ENCODE data around the gene MIOX. TPM values are rescaled to one million over a fixed set of nuclear protein-coding genes. Genes with fewer than 3 reads are reported as not detected.

The MIOX gene
- total and polyA plus RNA-seq, 2 of the 13 experiments (the other 11 are each of a cell fraction or from before 2014, with no cell fraction given): 1.5 to 2.9 TPM

DNA sequence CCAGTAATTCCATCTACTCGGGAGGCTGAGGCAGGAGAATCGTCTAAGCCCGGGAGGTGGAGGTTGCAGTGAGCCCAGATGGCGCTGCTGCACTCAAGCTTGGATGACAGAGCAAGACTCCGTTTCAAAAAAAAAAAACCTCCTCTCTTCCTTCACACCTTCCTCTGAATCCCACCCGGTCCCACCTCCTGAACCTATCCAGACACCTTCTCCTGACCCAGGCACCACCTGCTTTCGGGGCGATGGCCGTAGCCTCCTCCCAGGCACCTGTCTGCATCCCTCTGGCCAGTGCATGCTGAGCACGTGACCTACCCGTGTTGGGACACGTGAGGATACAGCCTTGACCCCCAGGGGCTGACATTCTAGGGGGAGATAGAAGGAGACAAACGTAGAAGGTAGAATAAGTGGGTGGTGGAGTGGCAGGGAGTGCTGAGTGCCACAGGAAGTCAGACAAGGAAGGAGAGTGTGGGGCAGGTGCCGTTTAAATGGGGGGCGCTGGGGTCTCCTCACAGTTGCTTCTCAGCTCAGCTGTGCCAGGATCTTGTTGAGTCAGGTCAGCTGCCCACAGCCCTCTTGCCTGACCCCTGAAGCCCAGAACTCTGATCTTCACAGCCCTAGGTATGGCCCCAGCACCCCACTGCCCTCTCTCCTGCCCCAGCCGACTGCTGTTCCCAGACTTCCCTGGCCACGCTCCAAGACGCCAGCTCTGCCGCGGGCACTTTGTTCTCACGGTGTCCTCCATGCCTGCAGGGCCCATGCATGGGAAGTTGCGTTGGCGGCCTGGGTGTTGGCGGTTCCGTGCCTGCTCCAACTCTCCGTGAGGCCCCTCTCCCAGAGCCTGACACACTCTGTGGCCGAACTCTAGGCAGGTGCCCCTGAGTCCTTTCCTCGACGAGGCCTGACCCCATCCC lies 1.2 kb upstream of the MIOX start (continued):
- peak; percentile 97 for TF ChIP-seq AGO1 (IDR thresholded peaks at IDR 0.05; ENCODE audit: low read depth, low read length, poor library complexity, severe bottlenecking)
- TF ChIP-seq, protein P1, sequence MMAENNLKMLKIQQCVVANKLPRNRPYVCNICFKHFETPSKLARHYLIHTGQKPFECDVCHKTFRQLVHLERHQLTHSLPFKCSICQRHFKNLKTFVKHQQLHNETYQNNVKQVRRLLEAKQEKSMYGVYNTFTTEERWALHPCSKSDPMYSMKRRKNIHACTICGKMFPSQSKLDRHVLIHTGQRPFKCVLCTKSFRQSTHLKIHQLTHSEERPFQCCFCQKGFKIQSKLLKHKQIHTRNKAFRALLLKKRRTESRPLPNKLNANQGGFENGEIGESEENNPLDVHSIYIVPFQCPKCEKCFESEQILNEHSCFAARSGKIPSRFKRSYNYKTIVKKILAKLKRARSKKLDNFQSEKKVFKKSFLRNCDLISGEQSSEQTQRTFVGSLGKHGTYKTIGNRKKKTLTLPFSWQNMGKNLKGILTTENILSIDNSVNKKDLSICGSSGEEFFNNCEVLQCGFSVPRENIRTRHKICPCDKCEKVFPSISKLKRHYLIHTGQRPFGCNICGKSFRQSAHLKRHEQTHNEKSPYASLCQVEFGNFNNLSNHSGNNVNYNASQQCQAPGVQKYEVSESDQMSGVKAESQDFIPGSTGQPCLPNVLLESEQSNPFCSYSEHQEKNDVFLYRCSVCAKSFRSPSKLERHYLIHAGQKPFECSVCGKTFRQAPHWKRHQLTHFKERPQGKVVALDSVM (CRISPR knock-in tag; IDR thresholded peaks at IDR 0.05): peak; percentile 98
- TF ChIP-seq ZNF317 (CRISPR knock-in tag; IDR thresholded peaks at IDR 0.05): no peak
- no peak for TF ChIP-seq EZH2 (conservative IDR thresholded peaks at IDR 0.05; ENCODE audit: low read depth, low read length)
- no peak for TF ChIP-seq KLF12 (CRISPR knock-in tag; IDR thresholded peaks at IDR 0.05; ENCODE audit: borderline replicate concordance)
- TF ChIP-seq, protein P2, sequence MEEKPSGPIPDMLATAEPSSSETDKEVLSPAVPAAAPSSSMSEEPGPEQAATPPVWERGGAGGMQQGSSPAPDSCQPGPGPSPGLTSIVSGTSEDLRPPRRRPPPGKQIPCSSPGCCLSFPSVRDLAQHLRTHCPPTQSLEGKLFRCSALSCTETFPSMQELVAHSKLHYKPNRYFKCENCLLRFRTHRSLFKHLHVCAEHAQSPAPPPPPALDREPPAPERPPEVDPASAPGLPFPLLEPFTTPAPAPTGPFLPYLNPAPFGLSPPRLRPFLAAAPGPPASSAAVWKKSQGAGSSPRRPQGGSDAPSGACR (CRISPR knock-in tag; IDR thresholded peaks at IDR 0.05): peak; percentile 60; the same call in 1 of the 2 replicates
- TF ChIP-seq, protein P3, sequence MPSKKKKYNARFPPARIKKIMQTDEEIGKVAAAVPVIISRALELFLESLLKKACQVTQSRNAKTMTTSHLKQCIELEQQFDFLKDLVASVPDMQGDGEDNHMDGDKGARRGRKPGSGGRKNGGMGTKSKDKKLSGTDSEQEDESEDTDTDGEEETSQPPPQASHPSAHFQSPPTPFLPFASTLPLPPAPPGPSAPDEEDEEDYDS (CRISPR knock-in tag; IDR thresholded peaks at IDR 0.05): no peak
- TF ChIP-seq, protein P4, sequence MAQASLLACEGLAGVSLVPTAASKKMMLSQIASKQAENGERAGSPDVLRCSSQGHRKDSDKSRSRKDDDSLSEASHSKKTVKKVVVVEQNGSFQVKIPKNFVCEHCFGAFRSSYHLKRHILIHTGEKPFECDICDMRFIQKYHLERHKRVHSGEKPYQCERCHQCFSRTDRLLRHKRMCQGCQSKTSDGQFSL (CRISPR knock-in tag; IDR thresholded peaks at IDR 0.05): no peak
- no peak for TF ChIP-seq NR2F2 (IDR thresholded peaks at IDR 0.05; ENCODE audit: borderline replicate concordance, low read depth)
- no peak for TF ChIP-seq PCBP1 (IDR thresholded peaks at IDR 0.05; ENCODE audit: borderline replicate concordance, low read depth, low read length)
- peak; percentile 81; the same call in 1 of the 2 replicates for TF ChIP-seq PAF1 (CRISPR knock-in tag; IDR thresholded peaks at IDR 0.05)
- no peak for TF ChIP-seq GTF2F1 (IDR thresholded peaks at IDR 0.05; ENCODE audit: low read length)
- 0 out of 2 replicates have a peak, but pooled peaks have one; percentile 17 for TF ChIP-seq HOXA5 (CRISPR knock-in tag; IDR thresholded peaks at IDR 0.05)
- TF ChIP-seq ZNF510 (CRISPR knock-in tag; IDR thresholded peaks at IDR 0.05; ENCODE audit: low read depth): no peak
- TF ChIP-seq SETDB1 (CRISPR knock-in tag; IDR thresholded peaks at IDR 0.05; ENCODE audit: borderline replicate concordance): no peak; the same call in 1 of the 2 replicates
- TF ChIP-seq ZNF337 (CRISPR knock-in tag; IDR thresholded peaks at IDR 0.05; ENCODE audit: borderline replicate concordance, low read depth): no peak
- 0 out of 2 replicates have a peak, but pooled peaks have one; percentile 24 for TF ChIP-seq ZNF354B (CRISPR knock-in tag; IDR thresholded peaks at IDR 0.05)
- TF ChIP-seq, protein P5, sequence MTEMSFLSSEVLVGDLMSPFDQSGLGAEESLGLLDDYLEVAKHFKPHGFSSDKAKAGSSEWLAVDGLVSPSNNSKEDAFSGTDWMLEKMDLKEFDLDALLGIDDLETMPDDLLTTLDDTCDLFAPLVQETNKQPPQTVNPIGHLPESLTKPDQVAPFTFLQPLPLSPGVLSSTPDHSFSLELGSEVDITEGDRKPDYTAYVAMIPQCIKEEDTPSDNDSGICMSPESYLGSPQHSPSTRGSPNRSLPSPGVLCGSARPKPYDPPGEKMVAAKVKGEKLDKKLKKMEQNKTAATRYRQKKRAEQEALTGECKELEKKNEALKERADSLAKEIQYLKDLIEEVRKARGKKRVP (CRISPR knock-in tag; IDR thresholded peaks at IDR 0.05): peak in 1 of 2 experiments; percentile 57; a peak in 2 of 4 replicates
- no peak for TF ChIP-seq SP140L (CRISPR knock-in tag; IDR thresholded peaks at IDR 0.05; ENCODE audit: borderline replicate concordance)
- no peak for TF ChIP-seq ZNF660 (CRISPR knock-in tag; IDR thresholded peaks at IDR 0.05; ENCODE audit: borderline replicate concordance, low read depth)
- no peak for TF ChIP-seq ZNF549 (CRISPR knock-in tag; IDR thresholded peaks at IDR 0.05)
- no peak for TF ChIP-seq KLF11 (CRISPR knock-in tag; IDR thresholded peaks at IDR 0.05)
- TF ChIP-seq ZNF382 (CRISPR knock-in tag; IDR thresholded peaks at IDR 0.05; ENCODE audit: borderline replicate concordance): no peak
- no peak for TF ChIP-seq ZNF747 (CRISPR knock-in tag; IDR thresholded peaks at IDR 0.05; ENCODE audit: borderline replicate concordance)
- TF ChIP-seq ZSCAN30 (CRISPR knock-in tag; IDR thresholded peaks at IDR 0.05): no peak
- no peak for TF ChIP-seq SMARCE1 (IDR thresholded peaks at IDR 0.05; ENCODE audit: borderline replicate concordance)
